ENCODE measurements around the gene RC3H1. TPM values are rescaled to one million over a fixed set of nuclear protein-coding genes. Genes with fewer than 3 reads are reported as not detected.
"Not testable (repeated sequence)": the region's sequence is repeated elsewhere in the genome, so short reads cannot be mapped to it uniquely, and the experiment has no call there.

Gene RC3H1
- 61.0 TPM for total RNA-seq

- Histone ChIP-seq H3K27me3 (ENCODE audit: insufficient read depth, low read length) (no peaks in the 10 kb centered on the region), H3K4me3 (ENCODE audit: low read length) (peak within 1 kb of the TSS; percentile 91), H3K9me3 (ENCODE audit: low read depth, low read length) (no peaks in the 10 kb centered on the region), H3K4me1 (ENCODE audit: insufficient read depth, low read length) (peaks cover 36% of the 10 kb centered on the region)
These were observed at the start of gene RC3H1 for GRCh38 chr1:174022080-174022975. Gene RC3H1, minus strand, starts transcription at chr1:174022357. Its CDS starts 29,372 bp downstream, at chr1:173992985.

GRCh38 chr1:174070614-174071013 lies 48.5 kb upstream of the RC3H1 start:
- Histone ChIP-seq H3K9me3 (ENCODE audit: low read depth, low read length) (no peaks in the 10 kb centered on the region), H3K4me3 (ENCODE audit: low read length) (no peak overlapping the region), H3K4me1 (ENCODE audit: insufficient read depth, low read length) (no peaks in the 10 kb centered on the region), H3K27me3 (ENCODE audit: insufficient read depth, low read length) (no peaks in the 10 kb centered on the region)

- Histone ChIP-seq H3K9me3 (ENCODE audit: low read depth, low read length) (no peaks in the 10 kb centered on the region), H3K4me3 (ENCODE audit: low read length) (no peak overlapping the region), H3K27me3 (ENCODE audit: insufficient read depth, low read length) (no peaks in the 10 kb centered on the region), H3K4me1 (ENCODE audit: insufficient read depth, low read length) (no peaks in the 10 kb centered on the region)
These were observed 45.8 kb upstream of the RC3H1 start for GRCh38 chr1:174068000-174068399.

GRCh38 chr1:174060090-174060489 lies 37.9 kb upstream of the RC3H1 start:
- Histone ChIP-seq H3K9me3 (ENCODE audit: low read depth, low read length) (no peaks in the 10 kb centered on the region), H3K27me3 (ENCODE audit: insufficient read depth, low read length) (no peaks in the 10 kb centered on the region), H3K4me3 (ENCODE audit: low read length) (no peak overlapping the region), H3K4me1 (ENCODE audit: insufficient read depth, low read length) (no peaks in the 10 kb centered on the region)

- H3K9me3 ChIP-seq (ENCODE audit: low read depth, low read length): no peaks in the 10 kb centered on the region
- H3K27me3 ChIP-seq (ENCODE audit: insufficient read depth, low read length): no peaks in the 10 kb centered on the region
- no peaks in the 10 kb centered on the region for H3K4me1 ChIP-seq (ENCODE audit: insufficient read depth, low read length)
- H3K4me3 ChIP-seq (ENCODE audit: low read length): no peak overlapping the region
These were observed 36.5 kb upstream of the RC3H1 start for GRCh38 chr1:174058624-174059023.

GRCh38 chr1:174056609-174057008 lies 34.5 kb upstream of the RC3H1 start:
- not testable (repeated sequence) for H3K27me3 ChIP-seq (ENCODE audit: insufficient read depth, low read length); H3K4me3 ChIP-seq (ENCODE audit: low read length); H3K4me1 ChIP-seq (ENCODE audit: insufficient read depth, low read length); H3K9me3 ChIP-seq (ENCODE audit: low read depth, low read length)

GRCh38 chr1:174055797-174056196 lies 33.6 kb upstream of the RC3H1 start:
- H3K4me3 ChIP-seq (ENCODE audit: low read length); H3K9me3 ChIP-seq (ENCODE audit: low read depth, low read length); H3K4me1 ChIP-seq (ENCODE audit: insufficient read depth, low read length); H3K27me3 ChIP-seq (ENCODE audit: insufficient read depth, low read length): not testable (repeated sequence)

- H3K4me3 ChIP-seq (ENCODE audit: low read length): no peak overlapping the region
- no peaks in the 10 kb centered on the region for H3K9me3 ChIP-seq (ENCODE audit: low read depth, low read length)
- H3K27me3 ChIP-seq (ENCODE audit: insufficient read depth, low read length): no peaks in the 10 kb centered on the region
- H3K4me1 ChIP-seq (ENCODE audit: insufficient read depth, low read length): no peaks in the 10 kb centered on the region
These were observed 31.7 kb upstream of the RC3H1 start for GRCh38 chr1:174053826-174054225.

GRCh38 chr1:174052621-174053020 lies 30.5 kb upstream of the RC3H1 start:
- Histone ChIP-seq H3K27me3 (ENCODE audit: insufficient read depth, low read length) (no peaks in the 10 kb centered on the region), H3K4me3 (ENCODE audit: low read length) (no peak overlapping the region), H3K4me1 (ENCODE audit: insufficient read depth, low read length) (no peaks in the 10 kb centered on the region), H3K9me3 (ENCODE audit: low read depth, low read length) (no peaks in the 10 kb centered on the region)

GRCh38 chr1:174051956-174052355 lies 29.8 kb upstream of the RC3H1 start:
- no peaks in the 10 kb centered on the region for H3K4me1 ChIP-seq (ENCODE audit: insufficient read depth, low read length)
- no peak overlapping the region for H3K4me3 ChIP-seq (ENCODE audit: low read length)
- no peaks in the 10 kb centered on the region for H3K27me3 ChIP-seq (ENCODE audit: insufficient read depth, low read length)
- H3K9me3 ChIP-seq (ENCODE audit: low read depth, low read length): no peaks in the 10 kb centered on the region

- no peak overlapping the region for H3K4me3 ChIP-seq (ENCODE audit: low read length)
- H3K4me1 ChIP-seq (ENCODE audit: insufficient read depth, low read length): no peaks in the 10 kb centered on the region
These were observed 27.4 kb upstream of the RC3H1 start for GRCh38 chr1:174049514-174049913.

GRCh38 chr1:174044418-174045222 lies 22.5 kb upstream of the RC3H1 start:
- H3K4me1 ChIP-seq (ENCODE audit: insufficient read depth, low read length): no peaks in the 10 kb centered on the region
- no peak overlapping the region for H3K4me3 ChIP-seq (ENCODE audit: low read length)
- H3K9me3 ChIP-seq (ENCODE audit: low read depth, low read length): no peaks in the 10 kb centered on the region
- H3K27me3 ChIP-seq (ENCODE audit: insufficient read depth, low read length): no peaks in the 10 kb centered on the region

More at GRCh38 chr1:174049514-174049913, 27.4 kb upstream of the RC3H1 start:
- no peaks in the 10 kb centered on the region for H3K27me3 ChIP-seq (ENCODE audit: insufficient read depth, low read length)
- no peaks in the 10 kb centered on the region for H3K9me3 ChIP-seq (ENCODE audit: low read depth, low read length)

- not testable (repeated sequence) for H3K27me3 ChIP-seq (ENCODE audit: insufficient read depth, low read length); H3K4me3 ChIP-seq (ENCODE audit: low read length); H3K4me1 ChIP-seq (ENCODE audit: insufficient read depth, low read length)
These were observed 20.4 kb upstream of the RC3H1 start for GRCh38 chr1:174042509-174042908.

GRCh38 chr1:174041369-174041768 lies 19.2 kb upstream of the RC3H1 start:
- Histone ChIP-seq H3K9me3 (ENCODE audit: low read depth, low read length) (no peaks in the 10 kb centered on the region), H3K4me3 (ENCODE audit: low read length) (no peak overlapping the region), H3K4me1 (ENCODE audit: insufficient read depth, low read length) (no peaks in the 10 kb centered on the region)

More at GRCh38 chr1:174042509-174042908, 20.4 kb upstream of the RC3H1 start:
- not testable (repeated sequence) for H3K9me3 ChIP-seq (ENCODE audit: low read depth, low read length)

GRCh38 chr1:174040387-174040786 lies 18.2 kb upstream of the RC3H1 start:
- H3K4me1 ChIP-seq (ENCODE audit: insufficient read depth, low read length): no peaks in the 10 kb centered on the region
- no peaks in the 10 kb centered on the region for H3K27me3 ChIP-seq (ENCODE audit: insufficient read depth, low read length)
- H3K9me3 ChIP-seq (ENCODE audit: low read depth, low read length): no peaks in the 10 kb centered on the region
- no peak overlapping the region for H3K4me3 ChIP-seq (ENCODE audit: low read length)

More at GRCh38 chr1:174041369-174041768, 19.2 kb upstream of the RC3H1 start:
- H3K27me3 ChIP-seq (ENCODE audit: insufficient read depth, low read length): no peaks in the 10 kb centered on the region
